Muscle of leg (tissue), 11 donors: ENCODE results near the gene TEDC2. TPM values are rescaled to one million over a fixed set of nuclear protein-coding genes. Genes with fewer than 3 reads are reported as not detected.

Experiments
- DNase-seq: peaks from one replicate; pipeline ENCODE4 v3.0.0; 2013
- H3K27ac ChIP-seq: one replicate; pipeline ENCODE4 v1.5.1; 2013; ENCODE audit warnings: mild to moderate bottlenecking, low read length, control low read depth
- H3K27me3 ChIP-seq: one replicate; pipeline ENCODE4 v1.6.1; 2013; ENCODE audit warnings: low read length; ENCODE audit not compliant: control insufficient read depth, insufficient read depth
- H3K36me3 ChIP-seq: one replicate; pipeline ENCODE4 v1.6.1; 2013; ENCODE audit warnings: low read length; ENCODE audit not compliant: control insufficient read depth, insufficient read depth
- H3K4me1 ChIP-seq: one replicate; pipeline ENCODE4 v1.6.1; 2013; ENCODE audit warnings: low read length; ENCODE audit not compliant: control insufficient read depth, insufficient read depth
- H3K4me3 ChIP-seq: one replicate; pipeline ENCODE4 v1.5.1; 2013; ENCODE audit warnings: low read length, control low read depth
- H3K9me3 ChIP-seq: replicated peaks from 2 replicates; pipeline ENCODE4 v1.6.1; 2013; ENCODE audit warnings: low read depth, low read length; ENCODE audit not compliant: control insufficient read depth
- WGBS: methylation state at CpG from one replicate; pipeline ENCODE4 v1.1.5; 2013; ENCODE audit warnings: missing lambda C conversion rate; ENCODE audit not compliant: insufficient coverage; 5-methylcytosine and 5-hydroxymethylcytosine counted together
- polyA plus RNA-seq, 8 donors: library from polyadenylated mRNA; unstranded; fragments of 120-200 nt; gene quantifications; one replicate each; pipeline versions ENCODE4 v1.2.1 to v1.2.3, GENCODE V29; 2013; ENCODE audit warnings: inconsistent platforms in 1 of 8, low replicate concordance in 1 of 8; ENCODE audit not compliant: insufficient read length in 8 of 8, insufficient read depth in 1 of 8
- total RNA-seq: library from RNA; stranded (reverse); fragments of 120-200 nt; gene quantifications from one replicate; pipeline ENCODE4 v1.2.4, GENCODE V29; 2013

The TEDC2 gene
- total and polyA plus RNA-seq, 9 donors: 4.4 to 6.6 (median 5.4) TPM

DNA sequence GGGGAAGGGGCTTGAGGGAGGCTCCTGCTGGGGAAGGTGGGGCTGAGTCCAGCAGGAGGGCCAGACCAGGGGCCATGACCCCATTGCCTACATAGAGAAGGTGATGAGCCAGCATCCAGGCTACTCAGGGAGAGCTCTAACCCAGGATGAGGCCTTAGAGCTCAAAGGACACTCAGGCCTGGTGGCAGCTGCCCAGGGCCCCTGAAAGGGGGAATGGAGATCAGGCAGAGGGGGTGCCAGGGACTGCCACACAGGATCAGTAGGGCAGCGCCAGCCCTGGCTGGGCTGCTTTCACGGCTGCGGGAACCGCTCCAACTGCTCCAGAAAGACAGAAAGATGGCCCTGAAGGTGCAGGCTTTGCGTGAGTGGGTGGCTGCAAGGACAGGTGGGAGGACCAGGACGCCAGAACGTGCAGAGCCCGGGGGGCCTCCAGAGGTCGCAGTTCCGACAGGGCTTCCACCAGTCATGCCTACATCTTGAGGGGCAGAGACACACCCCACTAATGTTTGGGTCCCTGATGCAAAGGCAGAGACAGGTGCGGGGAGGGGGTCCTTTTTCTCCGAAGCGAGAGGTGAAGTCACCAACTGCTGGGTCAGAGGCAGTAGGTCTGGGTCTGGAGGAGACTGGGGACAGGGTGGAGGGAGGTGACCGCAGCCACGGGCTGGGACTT is 53.0 kb downstream of the TEDC2 start:
- peaks cover 73% of the 10 kb centered on the region for H3K4me1 ChIP-seq
- 22% methylated on average over 8 of the region's 15 CpGs for WGBS
- peak; percentile 45 for DNase-seq

DNA sequence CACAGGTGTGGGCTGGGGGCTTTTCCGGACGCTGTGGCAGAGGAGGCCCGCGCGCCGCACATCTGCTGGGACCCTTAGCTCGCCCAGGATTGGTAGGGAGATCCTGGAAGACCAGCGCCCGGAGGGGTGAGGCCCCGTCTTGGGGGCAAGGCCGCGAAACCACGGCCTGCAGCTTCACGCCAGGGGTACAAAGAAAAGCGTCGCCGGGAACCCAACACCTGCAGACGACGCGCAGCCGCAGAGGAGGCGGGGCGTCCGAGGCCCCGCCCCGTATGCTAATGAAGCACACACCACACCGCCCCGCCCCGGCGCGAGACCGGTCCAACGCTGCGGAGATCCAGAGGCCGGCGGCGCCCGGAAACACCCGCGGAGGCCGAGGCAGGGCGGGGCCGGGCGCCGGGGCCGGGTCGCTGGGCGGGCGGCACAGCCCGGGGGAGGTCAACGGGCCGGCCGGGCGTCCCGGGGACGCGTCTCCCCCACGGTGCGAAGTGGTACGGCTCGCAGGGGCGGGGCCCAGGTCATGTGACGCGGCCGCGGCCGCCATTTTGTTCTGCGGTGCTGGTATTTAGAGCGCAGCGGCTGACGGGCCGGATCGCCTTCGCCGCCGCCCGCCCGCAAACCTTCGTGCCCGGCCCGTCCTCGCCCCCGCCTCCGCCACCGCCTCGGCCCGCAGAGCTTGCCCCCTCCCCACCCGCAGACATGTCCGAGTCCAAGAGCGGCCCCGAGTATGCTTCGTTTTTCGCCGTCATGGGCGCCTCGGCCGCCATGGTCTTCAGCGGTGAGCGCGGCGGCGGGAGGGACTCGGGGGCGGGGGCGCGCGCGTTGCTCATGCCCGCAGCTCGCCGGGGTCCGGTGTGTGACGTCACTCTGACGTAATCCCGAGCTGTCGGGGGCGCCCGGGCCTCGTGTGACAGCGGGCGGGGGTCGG is 53.8 kb downstream of the TEDC2 start, which contains the start of gene ATP6V0C:
Gene ATP6V0C, plus strand, starts transcription at position 548 of the 928 bp plus-strand sequence. Its CDS starts 152 bp downstream, at position 700.
- peak; percentile 95 for DNase-seq
- under 1% methylated on average over 110 of the region's 122 CpGs for WGBS
- H3K9me3 ChIP-seq: no peaks in the 10 kb centered on the region
- peak within 1 kb of the TSS; percentile 87 for H3K4me3 ChIP-seq
- peak within 1 kb of the TSS; percentile 92 for H3K27ac ChIP-seq
- peaks cover 15% of the 10 kb centered on the region for H3K36me3 ChIP-seq
- peaks cover 78% of the 10 kb centered on the region for H3K4me1 ChIP-seq
- no peaks in the 10 kb centered on the region for H3K27me3 ChIP-seq

More for the DNA sequence above, 53.0 kb downstream of the TEDC2 start:
- Histone ChIP-seq H3K36me3 (peaks cover 10% of the 10 kb centered on the region), H3K9me3 (no peaks in the 10 kb centered on the region), H3K27ac (peak overlapping the region; percentile 92), H3K4me3 (peak overlapping the region; percentile 87), H3K27me3 (no peaks in the 10 kb centered on the region)

Other genes starting within 250 kb of the TEDC2 start
- gene BRICD5, start 249.2 kb upstream of the TEDC2 start, total RNA-seq: 5.8 TPM
- gene BRICD5, start 249.2 kb upstream of the TEDC2 start, polyA plus RNA-seq: 10 to 100 TPM in 2 of 8 donors, 1 to 10 TPM in 6; 3.9 to 11.0 (median 7.6) TPM
- 12.2 TPM for gene PGP, start 245.3 kb upstream of the TEDC2 start, total RNA-seq
- 10 to 100 TPM; 11.8 to 18.1 (median 16.9) TPM for gene PGP, start 245.3 kb upstream of the TEDC2 start, polyA plus RNA-seq
- gene E4F1, start 236.5 kb upstream of the TEDC2 start, total RNA-seq: 18.6 TPM
- 10 to 100 TPM; 14.2 to 19.3 (median 17.3) TPM for gene E4F1, start 236.5 kb upstream of the TEDC2 start, polyA plus RNA-seq
- 0.89 TPM for gene DNASE1L2, start 223.7 kb upstream of the TEDC2 start, total RNA-seq
- 1 to 10 TPM in 1 of 8 donors, under 1 TPM in 7; 0.60 to 1.2 (median 0.84) TPM for gene DNASE1L2, start 223.7 kb upstream of the TEDC2 start, polyA plus RNA-seq
- 56.9 TPM for gene ECI1, start 208.5 kb upstream of the TEDC2 start, total RNA-seq
- 10 to 100 TPM; 44.4 to 81.7 (median 59.5) TPM for gene ECI1, start 208.5 kb upstream of the TEDC2 start, polyA plus RNA-seq
- gene RNPS1, start 192.0 kb upstream of the TEDC2 start, total RNA-seq: 80.7 TPM
- 100 to 1,000 TPM; 169 to 198 (median 188) TPM for gene RNPS1, start 192.0 kb upstream of the TEDC2 start, polyA plus RNA-seq
- gene ABCA3, start 119.4 kb upstream of the TEDC2 start, total RNA-seq: 7.5 TPM
- 10 to 100 TPM; 11.5 to 17.6 (median 15.9) TPM for gene ABCA3, start 119.4 kb upstream of the TEDC2 start, polyA plus RNA-seq
- gene CCNF, start 30.7 kb upstream of the TEDC2 start, total RNA-seq: 7.3 TPM
- 1 to 10 TPM; 5.3 to 9.1 (median 8.0) TPM for gene CCNF, start 30.7 kb upstream of the TEDC2 start, polyA plus RNA-seq
- 3.4 TPM for gene NTN3, start 11.2 kb downstream of the TEDC2 start, total RNA-seq
- 1 to 10 TPM; 1.7 to 4.0 (median 2.6) TPM for gene NTN3, start 11.2 kb downstream of the TEDC2 start, polyA plus RNA-seq
- gene TBC1D24, start 15.0 kb downstream of the TEDC2 start, total RNA-seq: 17.3 TPM
- gene TBC1D24, start 15.0 kb downstream of the TEDC2 start, polyA plus RNA-seq: 10 to 100 TPM; 13.7 to 23.0 (median 19.6) TPM
- gene ATP6V0C, start 53.8 kb downstream of the TEDC2 start, total RNA-seq: 12.5 TPM
- 100 to 1,000 TPM in 7 of 8 donors, 10 to 100 TPM in 1; 88.6 to 141 (median 120) TPM for gene ATP6V0C, start 53.8 kb downstream of the TEDC2 start, polyA plus RNA-seq
- 16.8 TPM for gene AMDHD2, start 60.3 kb downstream of the TEDC2 start, total RNA-seq
- 10 to 100 TPM; 10.1 to 17.8 (median 15.0) TPM for gene AMDHD2, start 60.3 kb downstream of the TEDC2 start, polyA plus RNA-seq
- 0.04 TPM for gene CEMP1, start 71.3 kb downstream of the TEDC2 start, total RNA-seq
- gene CEMP1, start 71.3 kb downstream of the TEDC2 start, polyA plus RNA-seq: 1 to 10 TPM in 5 of 8 donors, under 1 TPM in 3; 0.20 to 3.2 (median 1.3) TPM
- 14.9 TPM for gene PDPK1, start 77.9 kb downstream of the TEDC2 start, total RNA-seq
- 10 to 100 TPM; 16.8 to 37.3 (median 28.5) TPM for gene PDPK1, start 77.9 kb downstream of the TEDC2 start, polyA plus RNA-seq
- gene KCTD5, start 222.4 kb downstream of the TEDC2 start, total RNA-seq: 15.6 TPM
- gene KCTD5, start 222.4 kb downstream of the TEDC2 start, polyA plus RNA-seq: 10 to 100 TPM; 20.7 to 27.1 (median 23.2) TPM